H1 (cell line): ENCODE results near the gene FOXO6. TPM values are rescaled to one million over a fixed set of nuclear protein-coding genes. Genes with fewer than 3 reads are reported as not detected.

Experiments used
- ASH2L ChIP-seq: fragments of 200-600, 300-600 bp; sonication (generic); IDR thresholded peaks from one replicate; pipeline ENCODE4 v1.7.1; 2017; ENCODE audit warnings: low read length
- BCL11A ChIP-seq, 2 experiments: IDR thresholded peaks; one replicate each; pipeline ENCODE4 v1.6.1; 2011; ENCODE audit warnings: low read depth in 2 of 2, low read length in 2 of 2, mild to moderate bottlenecking in 2 of 2
- CREB1 ChIP-seq: IDR thresholded peaks from 2 replicates; pipeline ENCODE4 v1.6.1; 2012; ENCODE audit warnings: inconsistent platforms
- KDM1A ChIP-seq: fragments of 200-600, 300-600 bp; sonication (generic); IDR thresholded peaks from 2 replicates; pipeline ENCODE4 v1.7.1; 2016; ENCODE audit warnings: mild to moderate bottlenecking, low read length, borderline replicate concordance
- RXRA ChIP-seq: IDR thresholded peaks from 2 replicates; pipeline ENCODE4 v1.6.1; 2011; ENCODE audit warnings: low read depth, mild to moderate bottlenecking, low read length, moderate library complexity; ENCODE audit not compliant: insufficient read depth
- SP4 ChIP-seq: IDR thresholded peaks from 2 replicates; pipeline ENCODE4 v1.6.1; 2012; ENCODE audit warnings: low read length, inconsistent platforms
- polyA plus RNA-seq, 7 experiments: library from polyadenylated mRNA; depleted of rRNA in 3 of 7; stranded (reverse) in 5 of 7; unstranded in 2 of 7; fragments of >200 nt in 5 of 7; fragments of 200-250 nt in 2 of 7; gene quantifications; 1 replicate in 5 of 7; 2 replicates in 1 of 7; 4 replicates in 1 of 7; pipeline versions ENCODE4 v1.2.1 to v1.2.3, GENCODE V29; 2011 to 2013; ENCODE audit warnings: missing spikeins in 2 of 7, mixed read lengths in 2 of 7
- total RNA-seq: library from RNA; stranded (reverse); fragmentation: NEBNext Ultra II Directional; extraction: Animal tissue kit (Norgen Biotek cat#: 25700); gene quantifications from 2 replicates; pipeline ENCODE4 v1.2.1, GENCODE V29; 2021
- TF ChIP-seq, protein P1 (sequence below): IDR thresholded peaks from 2 replicates; pipeline ENCODE4 v1.6.1; 2011; ENCODE audit warnings: low read length, improper control_type of control experiment

The FOXO6 gene
- total and polyA plus RNA-seq, 2 of the 8 experiments (the other 6 are each of a cell fraction or from before 2014, with no cell fraction given): 0.59 to 3.0 TPM

DNA sequence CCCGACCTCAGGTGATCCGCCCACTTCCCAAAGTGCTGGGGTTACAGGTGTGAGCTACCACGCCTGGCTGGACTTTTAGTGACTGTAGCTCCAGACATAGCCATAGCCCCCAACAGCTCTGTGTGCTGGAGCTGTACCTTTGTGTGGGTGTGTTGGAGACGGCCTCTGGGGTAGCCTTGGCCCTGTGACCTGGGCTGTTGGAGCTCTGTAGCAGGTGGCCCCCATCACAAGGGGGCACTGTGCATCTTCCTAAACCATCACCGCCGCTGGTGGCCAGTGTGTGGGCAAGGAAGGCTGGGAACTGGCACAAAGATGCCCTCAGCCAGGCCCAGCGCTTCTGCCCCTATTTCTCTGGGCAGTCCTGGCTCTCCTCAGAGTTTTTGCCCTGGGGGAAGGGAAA is 38.4 kb upstream of the FOXO6 start (continued):
- TF ChIP-seq BCL11A (IDR thresholded peaks at IDR 0.05; ENCODE audit: low read depth in 2 of 2, low read length in 2 of 2) (no peak), RXRA (no peak), ASH2L (no peak), KDM1A (no peak), CREB1 (no peak), SP4 (no peak)
- TF ChIP-seq, protein P1, sequence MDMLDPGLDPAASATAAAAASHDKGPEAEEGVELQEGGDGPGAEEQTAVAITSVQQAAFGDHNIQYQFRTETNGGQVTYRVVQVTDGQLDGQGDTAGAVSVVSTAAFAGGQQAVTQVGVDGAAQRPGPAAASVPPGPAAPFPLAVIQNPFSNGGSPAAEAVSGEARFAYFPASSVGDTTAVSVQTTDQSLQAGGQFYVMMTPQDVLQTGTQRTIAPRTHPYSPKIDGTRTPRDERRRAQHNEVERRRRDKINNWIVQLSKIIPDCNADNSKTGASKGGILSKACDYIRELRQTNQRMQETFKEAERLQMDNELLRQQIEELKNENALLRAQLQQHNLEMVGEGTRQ: no peak
